Motor neuron (in vitro differentiated cells): ENCODE data around the gene KRAS. TPM values are rescaled to one million over a fixed set of nuclear protein-coding genes. Genes with fewer than 3 reads are reported as not detected.

Experiments
- ATAC-seq, 8 experiments: fragments of 200-7000 bp; cut with Tn5 transposase; replicated peaks in 6 of 8; 2 replicates each; pipeline ENCODE4 v1.8.0; 2021; ENCODE audit warnings: mild to moderate bottlenecking in 8 of 8, moderate library complexity in 8 of 8
- H3K27ac ChIP-seq, 2 donors: fragments of 250-450 bp; sonication (Bioruptor Pico); 2 replicates each; pipeline ENCODE4 v1.9.0; 2021; ENCODE audit warnings: antibody characterized with exemption in 2 of 2, mild to moderate bottlenecking in 2 of 2, moderate library complexity in 1 of 2
- H3K4me1 ChIP-seq, 2 donors: fragments of 250-450 bp; sonication (Bioruptor Pico); replicated peaks in 1 of 2; 2 replicates each; pipeline ENCODE4 v1.6.1; 2021; ENCODE audit warnings: antibody characterized with exemption in 2 of 2, mild to moderate bottlenecking in 2 of 2, moderate library complexity in 1 of 2
- H3K4me3 ChIP-seq, 5 donors: fragments of 250-450 bp; sonication (Bioruptor Pico); 2 replicates each; pipeline ENCODE4 v1.9.0; 2021; ENCODE audit warnings: antibody characterized with exemption in 5 of 5, mild to moderate bottlenecking in 5 of 5, moderate library complexity in 4 of 5
- WGBS, 10 experiments: fragments of 450-650 bp; shearing (Covaris generic); methylation state at CpG; one replicate each; pipeline ENCODE4 v1.0.0; 2022; 5-methylcytosine and 5-hydroxymethylcytosine counted together
- in situ Hi-C, 9 experiments: fragments of 400-800 bp; cut with MboI; loops; one replicate each; pipeline ENCODE4 v1.15.0; 2021; ENCODE audit warnings: low sequenced_read_pairs in 9 of 9, low pct_unique_long_range_greater_than_20kb in 2 of 9; ENCODE audit not compliant: unreplicated experiment in 9 of 9
- total RNA-seq, 8 experiments: library from RNA; unstranded; fragments of 300-600 nt; gene quantifications; 2 replicates each; pipeline versions ENCODE4 v1.2.3 to v1.2.4, GENCODE V29; 2022

Gene KRAS
- total RNA-seq, 8 experiments from 2014 or later, result 13.9 to 68.3 (median 22.1) TPM

- Histone ChIP-seq H3K4me1 (no peaks in the 10 kb centered on the region), H3K27ac (no peak overlapping the region), H3K4me3 (no peak overlapping the region)
- WGBS, 10 experiments, result 97 to 100% (median 100%) methylated on average over 1 to 6 of the region's 6 CpGs; no CpG with 5 or more reads in 1 of the 10 experiments
- in situ Hi-C loops, result no loop called here
- no peak for ATAC-seq
Measured at GRCh38 chr12:25207411-25207810, 43.3 kb downstream of the KRAS start.

GRCh38 chr12:25202137-25202536, 48.6 kb downstream of the KRAS start:
- Histone ChIP-seq H3K4me3 (no peak overlapping the region), H3K27ac (no peak overlapping the region), H3K4me1 (no peaks in the 10 kb centered on the region)
- 76 to 100% (median 82%) methylated on average over 1 to 2 of the region's 2 CpGs; no CpG with 5 or more reads in 6 of the 10 experiments for WGBS, 10 experiments
- in situ Hi-C loops, result no loop called here
- ATAC-seq, result peak in 1 of 8 experiments; percentile 15

- ATAC-seq, result peak in 3 of 8 experiments; percentile 24 to 36 (median 26)
- 83 to 100% (median 100%) methylated on average over 1 of the region's 1 CpG; no CpG with 5 or more reads in 7 of the 10 experiments for WGBS, 10 experiments
- H3K4me1 ChIP-seq, result peaks cover 6 to 7% of the 10 kb centered on the region in 2 donors
- H3K4me3 ChIP-seq, result no peak overlapping the region
- in situ Hi-C loops, result no loop called here
- H3K27ac ChIP-seq, result no peak overlapping the region
Measured at GRCh38 chr12:25200703-25201102, 50.0 kb downstream of the KRAS start.

- Histone ChIP-seq H3K4me1 (peaks cover 6 to 10% of the 10 kb centered on the region in 2 donors), H3K27ac (no peak overlapping the region), H3K4me3 (no peak overlapping the region)
- 57 to 100% (median 98%) methylated on average over 1 to 2 of the region's 2 CpGs; no CpG with 5 or more reads in 4 of the 10 experiments for WGBS, 10 experiments
- no peak for ATAC-seq
- in situ Hi-C loops, result no loop called here
Measured at GRCh38 chr12:25197608-25198007, 53.1 kb downstream of the KRAS start.

GRCh38 chr12:25195056-25195971, 55.4 kb downstream of the KRAS start, which contains the start of the genes DNAI7 and ETFRF1:
DNAI7 (minus strand) TSS chr12:25195160; CDS start chr12:25195078, 82 bp downstream.
ETFRF1 (plus strand) TSS chr12:25195237; CDS start chr12:25203957, 8,720 bp downstream.
- WGBS, 10 experiments, result 0 to 2% (median 0%) methylated on average over 3 to 24 of the region's 54 CpGs
- peaks cover 6 to 10% of the 10 kb centered on the region in 2 donors for H3K4me1 ChIP-seq
- peak within 1 kb of the TSS; percentile 77 to 82 for H3K27ac ChIP-seq
- in situ Hi-C loops, result no loop called here
- H3K4me3 ChIP-seq, result peak within 1 kb of the TSS; percentile 55 to 91 (median 56)
- ATAC-seq, result peak; percentile 93 to 99 (median 98)

- H3K27ac ChIP-seq, result no peak overlapping the region
- 0 to 54% (median 14%) methylated on average over 1 to 8 of the region's 11 CpGs for WGBS, 10 experiments
- H3K4me1 ChIP-seq, result peaks cover 6 to 10% of the 10 kb centered on the region in 2 donors
- ATAC-seq, result no peak
- in situ Hi-C loops, result no loop called here
- peak overlapping the region; percentile 55 to 91 (median 56) for H3K4me3 ChIP-seq
Measured at GRCh38 chr12:25194722-25195055, 56.0 kb downstream of the KRAS start.

- in situ Hi-C loops, result no loop called here
- Histone ChIP-seq H3K4me3 (peak overlapping the region in 4 of 5 donors; percentile 55 to 91 (median 58)), H3K27ac (no peak overlapping the region), H3K4me1 (peaks cover 6 to 10% of the 10 kb centered on the region in 2 donors)
- 0 to 100% (median 80%) methylated on average over 1 of the region's 1 CpG; no CpG with 5 or more reads in 1 of the 10 experiments for WGBS, 10 experiments
- ATAC-seq, result no peak
Measured at GRCh38 chr12:25194214-25194613, 56.5 kb downstream of the KRAS start.

- Histone ChIP-seq H3K27ac (no peak overlapping the region), H3K4me3 (no peak overlapping the region), H3K4me1 (peaks cover 0 to 3% of the 10 kb centered on the region in 2 donors)
- no peak for ATAC-seq
- in situ Hi-C loops, result no loop called here
- WGBS, 10 experiments, result 86 to 100% (median 94%) methylated on average over 1 to 6 of the region's 6 CpGs; no CpG with 5 or more reads in 1 of the 10 experiments
Measured at GRCh38 chr12:25190793-25191192, 59.9 kb downstream of the KRAS start.

- no peak overlapping the region for H3K27ac ChIP-seq
- no peak for ATAC-seq
- H3K4me1 ChIP-seq, result peaks cover 0 to 3% of the 10 kb centered on the region in 2 donors
- H3K4me3 ChIP-seq, result no peak overlapping the region
- in situ Hi-C loops, result no loop called here
Measured at GRCh38 chr12:25189656-25190055, 61.1 kb downstream of the KRAS start.

GRCh38 chr12:25187781-25188180, 62.9 kb downstream of the KRAS start:
- Histone ChIP-seq H3K4me3 (no peak overlapping the region), H3K4me1 (no peaks in the 10 kb centered on the region), H3K27ac (no peak overlapping the region)
- in situ Hi-C loops, result no loop called here
- peak in 3 of 8 experiments; percentile 32 to 97 (median 96) for ATAC-seq
- 29 to 100% (median 80%) methylated on average over 1 to 2 of the region's 2 CpGs; no CpG with 5 or more reads in 1 of the 10 experiments for WGBS, 10 experiments

GRCh38 chr12:25186788-25187402, 63.8 kb downstream of the KRAS start:
- Histone ChIP-seq H3K27ac (no peak overlapping the region), H3K4me1 (no peaks in the 10 kb centered on the region), H3K4me3 (no peak overlapping the region)
- no peak for ATAC-seq
- in situ Hi-C loops, result no loop called here
- 67 to 100% (median 84%) methylated on average over 1 to 3 of the region's 3 CpGs; no CpG with 5 or more reads in 1 of the 10 experiments for WGBS, 10 experiments

- H3K27ac ChIP-seq, result no peak overlapping the region
- in situ Hi-C loops, result no loop called here
- no peaks in the 10 kb centered on the region for H3K4me1 ChIP-seq
- H3K4me3 ChIP-seq, result no peak overlapping the region
- 71 to 100% (median 88%) methylated on average over 1 to 4 of the region's 4 CpGs for WGBS, 10 experiments
- ATAC-seq, result no peak
Measured at GRCh38 chr12:25186038-25186787, 64.5 kb downstream of the KRAS start.
